GM19395 (cell line): ENCODE measurements around the gene ZBTB7B.
A peak's percentile ranks its signal among the peaks of the same experiment; 100 is the strongest.

ENCODE experiments used
- ATAC-seq: cut with Tn5 transposase; IDR thresholded peaks from one replicate; pipeline ENCODE4 v1.9.1; 2021; ENCODE audit warnings: mild to moderate bottlenecking, moderate library complexity; ENCODE audit not compliant: unreplicated experiment

Gene ZBTB7B

GRCh38 chr1:155001675-155002463 lies 733 bp upstream of the ZBTB7B start:
- peak; percentile 42 for ATAC-seq

GRCh38 chr1:155003227-155003765 lies 694 bp downstream of the ZBTB7B start:
- no peak for ATAC-seq

- ATAC-seq, result no peak
Observed at GRCh38 chr1:155003766-155004351, 1.3 kb downstream of the ZBTB7B start.

- no peak for ATAC-seq
Observed at GRCh38 chr1:155004352-155005075, 1.9 kb downstream of the ZBTB7B start.

- ATAC-seq, result no peak
Observed at GRCh38 chr1:155005076-155006011, 2.7 kb downstream of the ZBTB7B start.

GRCh38 chr1:155006601-155007101 lies 4.0 kb downstream of the ZBTB7B start:
- no peak for ATAC-seq

- ATAC-seq, result no peak
Observed at GRCh38 chr1:155007251-155007828, 4.7 kb downstream of the ZBTB7B start.

GRCh38 chr1:155008015-155008941 lies 5.7 kb downstream of the ZBTB7B start:
- no peak for ATAC-seq

- ATAC-seq, result no peak
Observed at GRCh38 chr1:155009221-155009711, 6.7 kb downstream of the ZBTB7B start.

GRCh38 chr1:155009742-155010141 lies 7.1 kb downstream of the ZBTB7B start:
- no peak for ATAC-seq

- ATAC-seq, result no peak
Observed at GRCh38 chr1:155010211-155010918, 7.8 kb downstream of the ZBTB7B start.

GRCh38 chr1:155011004-155011416 lies 8.4 kb downstream of the ZBTB7B start:
- no peak for ATAC-seq

GRCh38 chr1:155011437-155012025 lies 8.9 kb downstream of the ZBTB7B start:
- ATAC-seq, result no peak

- no peak for ATAC-seq
Observed at GRCh38 chr1:155012026-155012546, 9.5 kb downstream of the ZBTB7B start.

- ATAC-seq, result no peak
Observed at GRCh38 chr1:155012776-155013602, 10.4 kb downstream of the ZBTB7B start.

- ATAC-seq, result no peak
Observed at GRCh38 chr1:155013632-155014031, 11.0 kb downstream of the ZBTB7B start.
